ENCODE measurements around the gene EFNB3. TPM values are rescaled to one million over a fixed set of nuclear protein-coding genes. Genes with fewer than 3 reads are reported as not detected.
A peak's percentile ranks its signal among the peaks of the same experiment; 100 is the strongest.

The EFNB3 gene
- total and polyA plus RNA-seq, 2 of the 13 experiments (the other 11 are each of a cell fraction or from before 2014, with no cell fraction given) = 0.07 to 0.25 TPM

GRCh38 chr17:7705269-7706255 lies 560 bp downstream of the EFNB3 start:
- peak; percentile 33 for ATAC-seq

DNA sequence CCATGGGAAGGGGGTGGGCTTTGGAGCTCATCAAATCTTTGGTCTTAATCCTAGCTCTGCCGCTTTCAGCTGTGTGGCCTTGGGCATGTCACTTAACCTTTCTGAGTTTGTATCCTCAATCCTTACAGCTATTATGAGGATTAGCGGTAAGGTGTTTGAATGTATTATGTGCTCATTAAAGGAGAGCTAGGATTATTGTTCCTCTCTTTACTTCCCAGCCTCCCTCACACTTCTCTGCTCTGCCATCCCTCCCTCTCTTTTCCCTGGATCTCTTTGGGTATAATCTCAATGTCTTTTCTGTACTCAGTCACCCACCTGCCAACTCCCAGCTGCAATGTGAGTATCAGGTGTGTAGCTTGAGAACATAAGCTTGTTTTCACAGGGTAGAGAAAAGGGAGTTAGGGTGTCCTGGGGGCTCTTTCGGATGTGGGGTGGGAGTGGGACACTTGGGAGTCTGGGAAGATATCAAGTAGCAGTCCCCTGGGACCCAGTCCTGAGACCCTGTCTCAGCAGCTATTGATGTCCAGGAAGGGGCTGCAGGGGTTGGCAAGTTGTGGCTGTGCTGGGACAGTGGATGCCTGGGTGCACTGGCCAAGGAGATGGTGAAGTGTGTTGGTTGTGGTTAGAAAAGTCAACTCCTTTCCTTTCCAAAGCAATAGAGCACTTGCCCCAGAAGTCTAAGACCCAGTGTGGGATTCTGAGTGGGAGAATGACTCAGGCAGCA lies 1.8 kb downstream of the EFNB3 start:
- H3K9me3 ChIP-seq (ENCODE audit: low read length) = no peaks in the 10 kb centered on the region
- DNase-seq (ENCODE audit: low spot score) (no peak), FAIRE-seq (no peak), ATAC-seq (no peak)
- peaks cover 10% of the 10 kb centered on the region; the same call in 1 of the 2 replicates for H3K4me1 ChIP-seq (ENCODE audit: insufficient read depth, low read length)
- in situ Hi-C loops (cut with HindIII; ENCODE audit: extremely low pct_ligation_motif_present, low pct_unique_long_range_greater_than_20kb) (no loop called here), intact Hi-C loops (cut with micrococcal nuclease; ENCODE audit: unreplicated experiment) (no loop called here)
- H3K4me2 ChIP-seq (ENCODE audit: low read depth, low read length) = no peak overlapping the region
- H2AFZ ChIP-seq (ENCODE audit: low read length) = no peak overlapping the region
- no peaks in the 10 kb centered on the region for H3K79me2 ChIP-seq (ENCODE audit: insufficient read depth, low read length)
- peaks cover 8 to 52% of the 10 kb centered on the region in 2 experiments for H3K27me3 ChIP-seq (ENCODE audit: control insufficient read depth in 1 of 2, insufficient read depth in 2 of 2, low read length in 2 of 2)
- BruUV-seq (replicated peaks) = no TSS peak
- no peak overlapping the region for H3K27ac ChIP-seq (ENCODE audit: extremely low read length, insufficient read depth, low read length)
- H3K36me3 ChIP-seq (replicated peaks in 1 of 2; ENCODE audit: control insufficient read depth in 1 of 2, insufficient read depth in 2 of 2, low read length in 2 of 2) = peaks cover 0 to 2% of the 10 kb centered on the region in 2 experiments; a peak in 3 of 5 replicates
- ChIA-PET POLR2A (interaction anchor here (0.7 to 1.4 kb wide), 2 partner anchors 10 to 21 kb away, joined by 3 read pairs; partner anchors contain the start of gene DNAH2), CTCF (ENCODE audit: low intra/inter-chr PET ratio, low total read pairs) (no interaction called here)
- H4K20me1 ChIP-seq (ENCODE audit: insufficient read depth, low read length) = no peaks in the 10 kb centered on the region
- TF ChIP-seq, protein P1, sequence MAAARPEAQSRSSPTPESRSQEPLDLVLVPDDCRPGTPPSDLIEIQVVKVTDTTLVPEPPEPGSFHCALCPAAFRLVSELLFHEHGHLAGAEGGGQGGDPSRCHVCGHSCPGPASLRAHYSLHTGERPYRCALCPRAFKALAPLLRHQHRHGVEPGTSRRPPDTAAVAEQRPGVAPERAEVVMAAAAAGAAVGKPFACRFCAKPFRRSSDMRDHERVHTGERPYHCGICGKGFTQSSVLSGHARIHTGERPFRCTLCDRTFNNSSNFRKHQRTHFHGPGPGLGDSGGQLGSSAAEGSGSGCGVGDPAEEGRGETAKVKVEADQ (CRISPR knock-in tag; IDR thresholded peaks at IDR 0.05; ENCODE audit: borderline replicate concordance) = no peak
- no peak for TF ChIP-seq MAFF (IDR thresholded peaks at IDR 0.05; ENCODE audit: low read depth, low read length)
- TF ChIP-seq NFATC3 (CRISPR knock-in tag; IDR thresholded peaks at IDR 0.05) = no peak
- no peak for TF ChIP-seq MED8 (CRISPR knock-in tag; IDR thresholded peaks at IDR 0.05; ENCODE audit: insufficient replicate concordance)
- TF ChIP-seq NFE2L2 (IDR thresholded peaks at IDR 0.05; ENCODE audit: low read length) = no peak
- no peak for TF ChIP-seq NFKBIZ (CRISPR knock-in tag; IDR thresholded peaks at IDR 0.05)
- no peak for TF ChIP-seq HNRNPH1 (optimal IDR thresholded peaks at IDR 0.05; ENCODE audit: low read depth, low read length)
- no peak for TF ChIP-seq NFIB (CRISPR knock-in tag; IDR thresholded peaks at IDR 0.05; ENCODE audit: borderline replicate concordance)
- no peak for TF ChIP-seq ZNF101 (CRISPR knock-in tag; IDR thresholded peaks at IDR 0.05; ENCODE audit: borderline replicate concordance, low read depth)
- H3K4me3 ChIP-seq (replicated peaks in 1 of 3; ENCODE audit: insufficient read depth in 1 of 3, low read depth in 2 of 3, low read length in 3 of 3) = no peak overlapping the region
- H3K9ac ChIP-seq (ENCODE audit: insufficient read depth, low read depth, low read length) = no peak overlapping the region
- WGBS (ENCODE audit: low lambda C conversion rate) = 39% methylated on average over 3 of the region's 3 CpGs

More at GRCh38 chr17:7705269-7706255, 560 bp downstream of the EFNB3 start:
- DNase-seq (ENCODE audit: low spot score) (no peak), FAIRE-seq (no peak)
- no TSS peak for BruUV-seq (replicated peaks)
- TF ChIP-seq ZSCAN25 (CRISPR knock-in tag; IDR thresholded peaks at IDR 0.05) (peak; percentile 41; the same call in 1 of the 2 replicates), ZZZ3 (CRISPR knock-in tag; IDR thresholded peaks at IDR 0.05; ENCODE audit: borderline replicate concordance) (no peak)
- CTCF ChIA-PET (ENCODE audit: low intra/inter-chr PET ratio, low total read pairs) = no interaction called here
- 10% methylated on average over 18 of the region's 50 CpGs for WGBS (ENCODE audit: low lambda C conversion rate)
- no peak overlapping the region for H3K9ac ChIP-seq (ENCODE audit: insufficient read depth, low read depth, low read length)
- peaks cover 10% of the 10 kb centered on the region; the same call in 1 of the 2 replicates for H3K4me1 ChIP-seq (ENCODE audit: insufficient read depth, low read length)
- POLR2A ChIA-PET = interaction anchor here (0.7 to 1.5 kb wide), 3 partner anchors 11 to 20 kb away, joined by 3 to 4 read pairs (median 3); partner anchors contain the start of genes DNAH2 and TP53
- no peaks in the 10 kb centered on the region for H3K9me3 ChIP-seq (ENCODE audit: low read length)
- no peak overlapping the region for H3K27ac ChIP-seq (ENCODE audit: extremely low read length, insufficient read depth, low read length)
- H3K36me3 ChIP-seq (replicated peaks in 1 of 2; ENCODE audit: control insufficient read depth in 1 of 2, insufficient read depth in 2 of 2, low read length in 2 of 2) = peaks cover 0 to 4% of the 10 kb centered on the region in 2 experiments; a peak in 3 of 5 replicates
- H3K27me3 ChIP-seq (ENCODE audit: control insufficient read depth in 1 of 2, insufficient read depth in 2 of 2, low read length in 2 of 2) = peaks cover 8 to 41% of the 10 kb centered on the region in 2 experiments
- H3K79me2 ChIP-seq (ENCODE audit: insufficient read depth, low read length) = no peaks in the 10 kb centered on the region
- intact Hi-C loops (cut with micrococcal nuclease; ENCODE audit: unreplicated experiment) (no loop called here), in situ Hi-C loops (cut with HindIII; ENCODE audit: extremely low pct_ligation_motif_present, low pct_unique_long_range_greater_than_20kb) (no loop called here)
- H3K4me2 ChIP-seq (ENCODE audit: low read depth, low read length) = peak overlapping the region; percentile 45
- H4K20me1 ChIP-seq (ENCODE audit: insufficient read depth, low read length) = no peaks in the 10 kb centered on the region
- peak overlapping the region; percentile 26 to 61 (median 40); a peak in 4 of 6 replicates for H3K4me3 ChIP-seq (replicated peaks in 1 of 3; ENCODE audit: insufficient read depth in 1 of 3, low read depth in 2 of 3, low read length in 3 of 3)
- H2AFZ ChIP-seq (ENCODE audit: low read length) = no peak overlapping the region

All from HepG2 (cell line).